Fibroblast of pulmonary artery (primary cell): ENCODE data around the gene PRKCG.

Source experiments
- DNase-seq: peaks from one replicate; pipeline ENCODE4 v3.0.0-alpha.2; 2010; ENCODE audit warnings: low read depth
- H3K4me3 ChIP-seq: replicated peaks from 2 replicates; pipeline ENCODE4 v1.5.1; 2011; ENCODE audit warnings: low read depth, mild to moderate bottlenecking, control low read depth, low read length, moderate library complexity
- TF ChIP-seq, protein P1 (sequence below): IDR thresholded peaks from 2 replicates; pipeline ENCODE4 v1.5.1; 2011; ENCODE audit warnings: mild to moderate bottlenecking, control low read depth, low read length, inconsistent platforms; ENCODE audit errors: missing control alignments

Gene PRKCG

DNA sequence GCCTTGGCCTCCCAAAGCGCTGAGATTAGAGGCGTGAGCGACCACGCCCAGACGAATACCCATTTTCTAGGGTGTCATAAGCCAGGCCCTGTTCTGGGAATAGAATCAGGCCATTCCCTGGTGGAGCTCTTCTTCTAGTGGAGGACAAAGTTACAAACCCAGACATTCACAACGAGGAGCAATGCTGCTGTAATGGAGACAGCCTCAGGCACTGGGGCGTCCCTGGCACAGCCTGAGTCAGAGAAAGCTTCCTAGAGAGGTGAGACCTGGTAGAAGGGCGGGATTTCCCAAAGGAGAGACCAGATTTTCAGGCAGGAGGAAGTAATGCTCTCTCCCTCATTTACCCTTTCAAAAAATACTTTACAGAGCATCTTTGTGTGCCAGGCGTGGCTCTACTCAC is 12.7 kb downstream of the PRKCG start:
- TF ChIP-seq, protein P1, sequence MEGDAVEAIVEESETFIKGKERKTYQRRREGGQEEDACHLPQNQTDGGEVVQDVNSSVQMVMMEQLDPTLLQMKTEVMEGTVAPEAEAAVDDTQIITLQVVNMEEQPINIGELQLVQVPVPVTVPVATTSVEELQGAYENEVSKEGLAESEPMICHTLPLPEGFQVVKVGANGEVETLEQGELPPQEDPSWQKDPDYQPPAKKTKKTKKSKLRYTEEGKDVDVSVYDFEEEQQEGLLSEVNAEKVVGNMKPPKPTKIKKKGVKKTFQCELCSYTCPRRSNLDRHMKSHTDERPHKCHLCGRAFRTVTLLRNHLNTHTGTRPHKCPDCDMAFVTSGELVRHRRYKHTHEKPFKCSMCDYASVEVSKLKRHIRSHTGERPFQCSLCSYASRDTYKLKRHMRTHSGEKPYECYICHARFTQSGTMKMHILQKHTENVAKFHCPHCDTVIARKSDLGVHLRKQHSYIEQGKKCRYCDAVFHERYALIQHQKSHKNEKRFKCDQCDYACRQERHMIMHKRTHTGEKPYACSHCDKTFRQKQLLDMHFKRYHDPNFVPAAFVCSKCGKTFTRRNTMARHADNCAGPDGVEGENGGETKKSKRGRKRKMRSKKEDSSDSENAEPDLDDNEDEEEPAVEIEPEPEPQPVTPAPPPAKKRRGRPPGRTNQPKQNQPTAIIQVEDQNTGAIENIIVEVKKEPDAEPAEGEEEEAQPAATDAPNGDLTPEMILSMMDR, result no peak
- no peak for DNase-seq
- H3K4me3 ChIP-seq, result no peak overlapping the region

DNA sequence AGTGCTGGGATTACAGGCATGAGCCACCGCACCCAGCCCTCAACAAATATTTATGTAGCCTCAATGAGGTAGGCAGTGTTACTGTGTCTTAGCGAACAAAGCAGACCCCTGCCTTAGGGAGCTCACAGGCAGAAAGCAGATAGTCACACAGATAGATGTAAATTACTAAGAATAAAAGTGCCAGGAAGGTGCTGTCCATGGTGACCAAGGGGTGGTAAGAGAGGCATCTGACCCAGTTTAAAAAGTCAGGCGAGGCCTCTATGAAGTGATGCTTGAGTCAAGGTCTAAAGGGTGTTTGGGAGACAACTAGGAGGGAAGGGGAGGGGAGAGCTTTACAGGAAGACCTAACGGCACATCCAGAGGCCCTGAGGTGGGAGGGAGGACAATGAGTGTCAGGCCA is 14.7 kb downstream of the PRKCG start:
- H3K4me3 ChIP-seq, result no peak overlapping the region
- no peak for DNase-seq
- TF ChIP-seq, protein P1, result no peak

- DNase-seq, result no peak
- no peak overlapping the region for H3K4me3 ChIP-seq
- TF ChIP-seq, protein P1, result no peak
Observed at GRCh38 chr19:53897459-53897858, 15.5 kb downstream of the PRKCG start.

DNA sequence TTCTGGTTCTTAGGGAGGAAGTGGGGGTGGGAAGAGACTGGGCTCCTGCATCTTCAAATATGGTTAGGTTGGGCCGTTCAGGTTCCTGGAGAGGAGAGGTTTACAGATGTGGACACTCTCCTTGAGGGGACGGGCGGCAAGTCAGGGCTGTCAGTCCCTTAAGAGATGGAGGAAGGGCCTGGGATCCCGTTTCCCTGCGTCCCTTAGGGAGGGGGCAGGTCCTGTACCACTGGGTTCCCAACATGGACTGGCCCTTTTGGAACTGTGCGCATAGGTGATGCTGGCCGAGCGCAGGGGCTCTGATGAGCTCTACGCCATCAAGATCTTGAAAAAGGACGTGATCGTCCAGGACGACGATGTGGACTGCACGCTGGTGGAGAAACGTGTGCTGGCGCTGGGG is 16.2 kb downstream of the PRKCG start:
- no peak for DNase-seq
- H3K4me3 ChIP-seq, result no peak overlapping the region
- TF ChIP-seq, protein P1, result no peak

- TF ChIP-seq, protein P1, result no peak
- no peak overlapping the region for H3K4me3 ChIP-seq
- DNase-seq, result no peak
Observed at GRCh38 chr19:53898636-53899341, 16.8 kb downstream of the PRKCG start.

GRCh38 chr19:53900191-53900860 is 18.3 kb downstream of the PRKCG start:
- TF ChIP-seq, protein P1, result no peak
- DNase-seq, result no peak
- no peak overlapping the region for H3K4me3 ChIP-seq
